ENCODE data around the gene PEX6. TPM values are rescaled to one million over a fixed set of nuclear protein-coding genes. Genes with fewer than 3 reads are reported as not detected.

Gene PEX6
- total and polyA plus RNA-seq, 2 donors (not counting 3 experiments of a cell fraction or from before 2014, with no cell fraction given): 9.9 to 11.2 TPM

- peak overlapping the region; percentile 93 for H2AFZ ChIP-seq (ENCODE audit: low read depth, low read length)
- H3K4me1 ChIP-seq (ENCODE audit: control insufficient read depth, extremely low read depth, insufficient read depth, low read length): peaks cover 23% of the 10 kb centered on the region
- no peaks in the 10 kb centered on the region for H3K36me3 ChIP-seq (ENCODE audit: control insufficient read depth in 2 of 2, extremely low read depth in 1 of 2, insufficient read depth in 2 of 2, low read length in 2 of 2)
- peak overlapping the region; percentile 58 for H3K27ac ChIP-seq (ENCODE audit: insufficient read depth, low read depth, low read length)
- H3K79me2 ChIP-seq (ENCODE audit: control insufficient read depth, insufficient read depth, low read length): peaks cover 12% of the 10 kb centered on the region
- dilution Hi-C loops (cut with MboI; ENCODE audit: extremely low pct_ligation_motif_present, low sequenced_read_pairs): no loop called here
- ChIA-PET CTCF (interaction anchor here (1.4 to 2.0 kb wide), 5 partner anchors 13 to 165 kb away, joined by 3 to 12 read pairs (median 6); partner anchors contain the start of genes CNPY3, CUL7, KLC4 and MRPL2), POLR2A (no interaction called here)
- H3K4me3 ChIP-seq (replicated peaks in 1 of 3; ENCODE audit: insufficient read depth in 1 of 3, low read depth in 1 of 3, low read length in 3 of 3): peak overlapping the region; percentile 62 to 74 (median 72)
- H3K9me1 ChIP-seq (replicated peaks; ENCODE audit: control insufficient read depth, extremely low read depth, insufficient read depth, low read length): no peaks in the 10 kb centered on the region
- no peaks in the 10 kb centered on the region for H4K20me1 ChIP-seq (replicated peaks; ENCODE audit: control insufficient read depth, extremely low read depth, insufficient read depth, low read length)
- intact Hi-C loops (cut with micrococcal nuclease): loop anchor here (2.0 kb wide), 2 partner anchors 18 to 36 kb away; partner anchors contain the start of genes GNMT and KLHDC3
- FAIRE-seq (peak; percentile 52), DNase-seq (ENCODE audit: low read depth, low spot score) (peak; percentile 37)
- TF ChIP-seq GATA2 (IDR thresholded peaks at IDR 0.05; ENCODE audit: insufficient read depth, insufficient read length, low read depth, low read length) (no peak), CTCF (IDR thresholded peaks at IDR 0.05; ENCODE audit: extremely low read depth in 1 of 2, insufficient read depth in 1 of 2, low read depth in 1 of 2, low read length in 2 of 2) (no peak), FOS (IDR thresholded peaks at IDR 0.05; ENCODE audit: borderline replicate concordance, insufficient read depth, low read length) (no peak), JUN (IDR thresholded peaks at IDR 0.05; ENCODE audit: borderline replicate concordance, insufficient read depth, insufficient read length, low read depth) (no peak), MAX (IDR thresholded peaks at IDR 0.05; ENCODE audit: insufficient read depth, insufficient read length) (no peak), MYC (IDR thresholded peaks at IDR 0.05; ENCODE audit: low read depth, low read length) (no peak), EZH2 (IDR thresholded peaks at IDR 0.05; ENCODE audit: borderline replicate concordance, low read depth, low read length, severe bottlenecking) (no peak), POLR2AphosphoS5 (IDR thresholded peaks at IDR 0.05; ENCODE audit: insufficient read depth, low read depth, low read length) (no peak), POLR2A (IDR thresholded peaks at IDR 0.05; ENCODE audit: low read depth, low read length) (no peak)
- H3K9me3 ChIP-seq (replicated peaks; ENCODE audit: control insufficient read depth, insufficient read depth, low read length): no peaks in the 10 kb centered on the region
- H3K4me2 ChIP-seq (ENCODE audit: insufficient read depth, low read length): peak overlapping the region; percentile 87
- BruUV-seq (replicated peaks): no TSS peak
- H3K9ac ChIP-seq (replicated peaks; ENCODE audit: extremely low read depth, insufficient read depth, low read length): peak overlapping the region; percentile 66
- H3K27me3 ChIP-seq (ENCODE audit: control insufficient read depth in 2 of 2, insufficient read depth in 2 of 2, low read length in 2 of 2): no peaks in the 10 kb centered on the region
Measured at GRCh38 chr6:42978487-42978838, 518 bp downstream of the PEX6 start.

Data from endothelial cell of umbilical vein (primary cell).